NCI-H2227 (cell line): ENCODE measurements around the gene PLA2G6.

Experiments used
- DNase-seq: peaks from one replicate; lab custom pipeline; 2025; ENCODE audit not compliant: unreplicated experiment; lab: John Stamatoyannopoulos, UW

PLA2G6 gene

GRCh38 chr22:38074181-38075104 lies 107.2 kb downstream of the PLA2G6 start:
- no peak for DNase-seq

- DNase-seq, result no peak
These were observed 108.2 kb downstream of the PLA2G6 start for GRCh38 chr22:38073150-38074130.

DNA sequence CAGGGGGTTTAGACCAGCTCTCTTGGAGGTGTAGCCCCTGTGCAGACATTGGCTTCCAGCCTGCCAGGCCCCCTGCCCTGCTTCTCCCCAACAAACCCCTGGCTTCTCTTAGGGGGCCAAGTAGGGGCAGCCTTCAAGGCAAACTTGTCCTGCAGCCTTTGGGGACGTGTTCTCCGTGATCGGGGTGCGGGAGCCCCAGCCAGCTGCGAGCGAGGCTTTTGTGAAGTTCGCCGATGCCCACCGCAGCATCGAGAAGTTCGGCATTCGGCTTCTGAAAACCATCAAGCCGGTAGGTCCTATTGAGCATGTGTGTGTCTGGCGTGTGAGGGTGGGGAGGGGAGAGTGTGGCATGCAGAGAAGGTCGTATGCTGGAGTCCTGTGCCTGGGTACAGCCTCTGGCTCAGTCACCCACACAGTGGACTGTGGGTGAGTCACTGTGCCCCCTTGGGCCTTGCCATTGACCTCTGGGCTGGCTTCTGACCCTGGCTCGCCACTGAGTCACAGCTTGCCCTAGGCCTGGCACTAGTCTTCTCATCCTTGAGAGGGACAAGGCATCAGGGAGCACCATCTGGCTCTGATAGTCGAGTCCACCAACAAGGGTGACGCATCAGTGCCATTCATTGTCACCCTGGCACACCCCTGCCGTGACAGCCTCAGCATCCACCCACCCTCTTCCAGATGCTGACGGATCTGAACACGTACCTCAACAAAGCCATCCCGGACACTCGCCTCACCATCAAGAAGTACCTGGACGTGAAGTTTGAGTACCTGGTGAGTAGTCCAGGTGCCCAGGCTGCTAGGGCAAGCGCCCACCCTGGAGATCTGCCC lies 109.1 kb downstream of the PLA2G6 start:
- no peak for DNase-seq

DNA sequence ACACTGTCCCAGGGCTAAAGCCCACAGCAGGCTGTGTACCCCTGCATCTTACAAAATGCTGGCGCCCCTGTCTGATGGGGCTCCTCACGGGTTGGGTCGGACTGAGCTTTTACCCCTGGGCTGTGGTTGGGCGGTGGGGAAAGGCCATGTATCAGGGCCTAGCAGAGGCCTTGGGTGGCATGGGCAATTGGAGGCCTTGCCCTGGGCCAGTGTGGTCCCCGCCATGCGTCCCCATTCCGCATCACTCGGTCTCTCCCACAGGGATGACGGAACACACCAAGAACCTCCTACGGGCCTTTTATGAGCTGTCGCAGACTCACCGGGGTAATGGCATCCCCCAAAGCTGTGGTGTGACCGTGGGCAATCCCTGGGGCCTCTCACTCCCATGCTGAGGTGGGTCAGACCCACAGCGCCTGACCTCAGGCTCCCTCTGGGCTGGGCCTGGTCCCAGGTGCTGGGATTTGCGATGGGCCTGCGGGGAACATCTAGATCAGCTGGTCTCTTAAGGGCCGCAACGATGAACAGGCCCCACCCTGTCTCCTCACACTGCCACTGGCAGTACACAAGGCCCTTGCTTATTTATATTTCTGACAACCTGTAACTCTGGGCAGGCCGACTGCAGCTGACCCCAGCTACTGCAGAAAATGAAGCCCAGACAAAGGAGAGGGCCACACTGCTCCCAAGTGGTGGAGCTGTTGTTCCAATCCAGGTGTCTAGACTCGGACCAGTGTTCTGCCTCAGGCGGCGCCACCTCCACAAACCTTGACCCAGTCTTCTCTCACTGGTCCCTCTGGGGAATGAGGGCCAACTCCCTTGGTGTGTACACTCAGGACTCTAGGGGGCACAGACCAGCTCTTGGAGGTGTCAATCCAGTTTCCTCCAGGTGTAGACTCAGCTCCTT lies 110.0 kb downstream of the PLA2G6 start:
- DNase-seq, result no peak

DNA sequence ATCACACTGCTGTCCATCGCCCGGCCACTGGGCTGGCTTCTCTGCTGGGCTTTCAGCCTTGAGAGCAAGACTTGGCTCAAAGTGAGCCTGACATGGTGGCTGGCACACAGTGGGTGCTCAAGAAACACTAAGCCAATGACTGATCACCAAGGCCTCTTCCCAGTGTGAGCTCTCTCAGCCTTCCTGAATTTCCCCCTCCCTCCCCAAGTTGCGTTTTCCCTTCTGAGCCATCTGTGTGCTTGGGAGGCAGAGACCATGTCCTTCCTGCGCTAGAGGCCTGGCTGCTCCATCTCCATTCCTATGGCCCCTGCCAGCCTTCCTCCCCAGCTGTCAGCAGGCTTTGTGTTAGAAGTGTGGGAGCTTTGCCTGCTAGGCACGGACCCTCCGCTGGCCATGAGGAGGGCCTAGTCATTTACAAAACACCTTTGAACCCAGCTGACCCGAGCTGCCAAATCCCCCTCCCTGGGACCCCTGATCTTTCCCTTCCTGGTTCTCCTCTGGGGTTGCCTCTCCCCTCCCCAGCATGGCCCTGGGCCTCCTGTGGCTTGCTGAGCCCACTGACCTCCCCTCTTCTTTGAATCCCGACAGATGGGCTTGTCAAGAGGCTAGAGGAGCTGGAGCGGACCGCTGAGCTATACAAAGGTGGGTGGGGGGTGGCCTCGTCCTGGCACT lies 111.2 kb downstream of the PLA2G6 start:
- DNase-seq, result no peak

GRCh38 chr22:38069372-38070249 lies 112.0 kb downstream of the PLA2G6 start:
- peak; percentile 88 for DNase-seq

- DNase-seq, result no peak
These were observed 112.8 kb downstream of the PLA2G6 start for GRCh38 chr22:38068641-38069371.

DNA sequence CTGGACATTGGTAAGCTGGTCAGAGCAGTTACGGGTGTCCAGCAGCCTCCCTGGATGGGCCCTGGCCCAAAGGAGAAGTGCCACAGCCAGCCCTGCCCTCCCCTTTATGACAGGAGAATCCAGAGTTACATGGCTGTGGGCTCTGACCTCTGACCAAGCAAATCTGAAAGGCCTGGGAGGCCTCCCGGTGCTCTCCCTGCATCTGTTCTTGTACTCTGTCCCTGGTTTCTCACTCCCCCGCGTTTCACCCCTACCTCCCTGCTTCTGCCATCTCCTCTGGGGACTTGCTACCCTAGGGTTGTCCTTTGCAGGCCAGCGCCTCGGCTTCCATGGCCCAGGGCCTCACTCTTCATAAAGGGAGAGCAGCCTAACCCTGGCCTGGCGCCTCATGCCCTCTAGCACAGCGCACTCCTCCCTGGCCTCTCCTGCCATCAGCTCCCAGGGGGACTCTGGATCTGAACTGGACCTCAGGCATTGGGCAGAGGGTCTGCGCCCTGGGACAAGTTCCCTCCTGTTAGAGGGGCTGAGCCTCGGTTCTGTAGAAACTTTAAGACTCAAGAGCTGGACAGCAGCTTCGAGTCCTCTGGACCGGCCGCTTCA lies 113.8 kb downstream of the PLA2G6 start:
- no peak for DNase-seq

GRCh38 chr22:38067028-38067415 lies 114.6 kb downstream of the PLA2G6 start:
- DNase-seq, result no peak

GRCh38 chr22:38066381-38067027 lies 115.1 kb downstream of the PLA2G6 start:
- DNase-seq, result no peak

DNA sequence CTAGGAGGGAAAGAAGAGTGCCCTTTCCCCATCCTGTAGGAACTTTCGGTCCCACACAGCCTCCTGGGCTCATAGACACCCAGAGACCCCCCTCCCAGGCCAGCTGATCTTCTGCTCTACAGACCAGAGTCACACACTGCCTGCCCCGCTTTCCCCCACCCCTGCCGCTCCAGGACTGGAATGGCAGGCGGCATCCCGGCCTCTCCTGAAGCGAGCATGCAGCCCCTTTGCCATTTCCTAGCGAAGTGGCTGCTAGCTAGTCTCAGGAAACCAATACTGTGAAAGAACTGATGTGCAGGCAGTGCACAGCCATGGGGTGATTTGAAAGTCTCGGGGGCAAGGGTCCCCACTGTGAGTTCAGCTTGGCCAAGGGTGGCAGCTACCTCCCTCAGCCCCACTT lies 116.1 kb downstream of the PLA2G6 start:
- DNase-seq, result no peak

GRCh38 chr22:38062791-38063190 lies 118.8 kb downstream of the PLA2G6 start:
- DNase-seq, result no peak
